Muscle of leg (tissue), 11 donors: ENCODE measurements around the gene RFX7. TPM values are rescaled to one million over a fixed set of nuclear protein-coding genes. Genes with fewer than 3 reads are reported as not detected.

ENCODE experiments used
- DNase-seq: peaks from one replicate; pipeline ENCODE4 v3.0.0; 2013
- H3K27ac ChIP-seq: one replicate; pipeline ENCODE4 v1.5.1; 2013; ENCODE audit warnings: mild to moderate bottlenecking, low read length, control low read depth
- H3K27me3 ChIP-seq: one replicate; pipeline ENCODE4 v1.6.1; 2013; ENCODE audit warnings: low read length; ENCODE audit not compliant: control insufficient read depth, insufficient read depth
- H3K36me3 ChIP-seq: one replicate; pipeline ENCODE4 v1.6.1; 2013; ENCODE audit warnings: low read length; ENCODE audit not compliant: control insufficient read depth, insufficient read depth
- H3K4me1 ChIP-seq: one replicate; pipeline ENCODE4 v1.6.1; 2013; ENCODE audit warnings: low read length; ENCODE audit not compliant: control insufficient read depth, insufficient read depth
- H3K4me3 ChIP-seq: one replicate; pipeline ENCODE4 v1.5.1; 2013; ENCODE audit warnings: low read length, control low read depth
- H3K9me3 ChIP-seq: replicated peaks from 2 replicates; pipeline ENCODE4 v1.6.1; 2013; ENCODE audit warnings: low read depth, low read length; ENCODE audit not compliant: control insufficient read depth
- WGBS: methylation state at CpG from one replicate; pipeline ENCODE4 v1.1.5; 2013; ENCODE audit warnings: missing lambda C conversion rate; ENCODE audit not compliant: insufficient coverage; 5-methylcytosine and 5-hydroxymethylcytosine counted together
- polyA plus RNA-seq, 8 donors: library from polyadenylated mRNA; unstranded; fragments of 120-200 nt; gene quantifications; one replicate each; pipeline versions ENCODE4 v1.2.1 to v1.2.3, GENCODE V29; 2013; ENCODE audit warnings: inconsistent platforms in 1 of 8, low replicate concordance in 1 of 8; ENCODE audit not compliant: insufficient read length in 8 of 8, insufficient read depth in 1 of 8
- total RNA-seq: library from RNA; stranded (reverse); fragments of 120-200 nt; gene quantifications from one replicate; pipeline ENCODE4 v1.2.4, GENCODE V29; 2013

Gene RFX7
- total and polyA plus RNA-seq, 9 donors, result 6.1 to 14.5 (median 11.0) TPM

- H3K4me3 ChIP-seq, result peak overlapping the region; percentile 56
- no peaks in the 10 kb centered on the region for H3K27me3 ChIP-seq
- no peaks in the 10 kb centered on the region for H3K36me3 ChIP-seq
- WGBS, result 0% methylated on average over 1 of the region's 10 CpGs
- H3K27ac ChIP-seq, result peak overlapping the region; percentile 33
- H3K9me3 ChIP-seq, result no peaks in the 10 kb centered on the region
- DNase-seq, result peak; percentile 61
- H3K4me1 ChIP-seq, result peaks cover 12% of the 10 kb centered on the region
Measured at GRCh38 chr15:56244811-56245576, 1.3 kb upstream of the RFX7 start.

DNA sequence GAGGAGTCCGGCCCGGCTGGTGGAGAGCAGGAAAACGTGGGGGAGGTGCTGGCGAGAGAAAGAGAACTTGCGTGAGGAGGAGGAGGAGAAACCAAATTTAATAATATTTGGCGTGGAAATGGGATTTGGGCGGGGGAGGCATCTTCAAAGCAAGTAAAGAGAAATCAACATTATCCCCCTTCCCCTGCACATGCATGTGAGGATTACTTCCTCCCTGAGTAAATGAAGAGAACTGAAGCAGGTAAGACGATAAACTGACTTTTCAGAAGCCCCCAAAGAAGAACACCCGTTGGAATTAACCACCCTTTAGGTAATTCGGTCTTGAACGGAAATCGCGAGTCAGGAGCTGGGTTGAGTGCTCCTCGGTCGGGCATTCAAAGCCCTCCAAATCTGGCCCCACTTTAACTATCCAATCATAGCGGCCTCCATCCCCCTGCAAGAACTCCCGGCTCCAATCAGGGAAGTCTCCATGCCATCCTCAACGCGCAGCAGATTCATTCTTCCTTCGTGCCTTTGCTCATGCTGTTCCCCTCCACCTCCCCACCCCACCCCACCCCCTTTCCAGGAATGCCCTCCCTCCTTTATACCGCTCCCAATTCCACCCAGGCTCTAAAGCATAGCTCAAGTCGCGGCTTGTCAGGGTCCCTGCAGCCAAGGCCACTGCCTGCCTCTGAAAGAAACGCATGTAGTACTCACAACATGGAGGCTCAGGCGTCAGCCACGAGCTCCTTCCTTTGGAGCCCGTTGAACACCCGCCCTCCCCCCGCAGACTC is 545 bp upstream of the RFX7 start:
- Histone ChIP-seq H3K4me3 (peak overlapping the region; percentile 56), H3K36me3 (no peaks in the 10 kb centered on the region), H3K27ac (peak overlapping the region; percentile 74), H3K9me3 (no peaks in the 10 kb centered on the region), H3K27me3 (no peaks in the 10 kb centered on the region), H3K4me1 (peaks cover 12% of the 10 kb centered on the region)
- peak; percentile 81 for DNase-seq
- 2% methylated on average over 18 of the region's 29 CpGs for WGBS

DNA sequence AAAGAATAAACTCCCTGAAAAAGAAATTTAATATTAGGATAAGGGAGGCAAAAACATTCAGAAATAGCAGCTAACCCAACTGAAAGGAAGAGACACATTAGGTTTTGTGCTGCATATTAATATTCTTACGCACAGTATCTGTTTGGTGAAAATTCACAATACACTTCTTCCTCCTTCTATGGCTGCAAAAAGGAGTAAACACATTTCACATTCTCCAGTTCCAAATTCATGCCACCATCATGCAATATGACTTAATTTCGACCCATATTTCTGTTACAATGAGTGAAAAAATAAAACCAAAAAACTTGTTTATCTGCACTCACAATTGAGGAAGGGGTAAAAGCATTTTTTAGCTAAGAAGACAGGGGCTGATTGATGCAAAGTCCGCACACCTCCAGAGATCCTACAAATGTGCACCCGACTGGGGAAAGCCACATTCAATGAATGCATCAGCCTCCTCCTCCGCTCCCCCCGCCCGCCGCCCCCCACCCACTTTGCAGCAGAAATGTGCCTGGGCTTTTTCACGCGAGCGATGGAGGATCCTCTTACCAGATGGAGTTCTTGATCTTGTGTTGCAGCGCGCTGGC is 1.0 kb downstream of the RFX7 start:
- DNase-seq, result no peak
- no peaks in the 10 kb centered on the region for H3K36me3 ChIP-seq
- peaks cover 12% of the 10 kb centered on the region for H3K4me1 ChIP-seq
- peak overlapping the region; percentile 63 for H3K4me3 ChIP-seq
- no peaks in the 10 kb centered on the region for H3K9me3 ChIP-seq
- peak overlapping the region; percentile 83 for H3K27ac ChIP-seq
- WGBS, result 0% methylated on average over 5 of the region's 13 CpGs
- no peaks in the 10 kb centered on the region for H3K27me3 ChIP-seq

DNA sequence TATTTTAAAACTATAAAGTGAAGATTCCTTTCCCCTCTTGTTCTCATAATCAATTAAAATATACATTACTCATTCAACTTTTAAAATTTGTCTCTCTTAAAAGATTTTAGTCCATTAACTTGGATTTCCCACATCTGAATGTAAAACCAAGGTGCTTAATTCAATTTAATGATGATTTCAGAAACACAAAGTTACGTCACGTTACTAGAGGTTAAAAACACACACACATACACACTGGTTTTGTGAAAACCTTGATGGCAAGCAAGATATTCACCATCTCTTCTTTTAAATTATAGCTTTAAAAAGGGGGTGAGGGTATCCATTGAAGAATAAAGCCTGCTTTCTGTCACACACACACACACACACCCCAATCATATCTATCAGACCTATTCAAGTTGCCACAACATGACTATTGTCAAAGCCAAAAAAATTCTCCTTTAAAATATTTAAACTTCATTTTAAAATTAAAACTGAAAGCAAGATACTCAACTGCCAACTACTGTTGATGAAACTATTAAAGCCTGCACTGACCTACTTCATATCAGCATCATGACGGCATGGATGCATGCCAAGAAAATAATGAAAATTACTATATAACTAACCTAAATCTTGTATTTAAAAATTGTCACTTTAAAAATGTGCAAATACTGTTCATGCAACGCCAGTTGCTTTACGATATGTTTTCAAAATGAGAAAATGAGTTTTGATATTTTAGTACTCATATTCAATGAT is 2.1 kb downstream of the RFX7 start:
- no peak overlapping the region for H3K27ac ChIP-seq
- H3K4me1 ChIP-seq, result peaks cover 12% of the 10 kb centered on the region
- H3K4me3 ChIP-seq, result peak overlapping the region; percentile 12
- H3K9me3 ChIP-seq, result no peaks in the 10 kb centered on the region
- no peaks in the 10 kb centered on the region for H3K36me3 ChIP-seq
- no CpG with 5 or more reads among the region's 5 CpGs for WGBS
- no peaks in the 10 kb centered on the region for H3K27me3 ChIP-seq
- peak; percentile 17 for DNase-seq

- Histone ChIP-seq H3K4me3 (no peak overlapping the region), H3K27me3 (no peaks in the 10 kb centered on the region), H3K27ac (no peak overlapping the region), H3K36me3 (no peaks in the 10 kb centered on the region), H3K4me1 (peaks cover 9% of the 10 kb centered on the region), H3K9me3 (no peaks in the 10 kb centered on the region)
- DNase-seq, result no peak
Measured at GRCh38 chr15:56240390-56240789, 3.3 kb downstream of the RFX7 start.

DNA sequence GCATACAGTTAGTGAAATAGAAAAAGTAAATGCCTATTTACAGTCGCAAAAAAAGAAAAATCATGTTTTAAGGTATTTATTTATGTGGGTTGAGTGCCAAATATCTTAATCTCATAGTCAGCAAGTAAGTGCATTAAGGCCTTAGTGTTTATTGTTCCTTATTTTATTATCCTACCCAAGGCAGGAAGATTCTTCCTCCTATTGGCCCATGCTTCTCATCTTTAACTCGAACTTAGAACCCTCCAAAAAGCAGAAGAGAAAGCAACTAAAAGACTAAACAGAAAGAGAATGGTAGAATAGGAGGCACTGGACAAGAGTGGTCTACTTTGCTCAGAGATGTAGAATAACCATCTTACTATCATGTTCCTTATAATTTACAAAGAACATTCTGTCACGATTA is 7.5 kb downstream of the RFX7 start:
- H3K4me1 ChIP-seq, result no peaks in the 10 kb centered on the region
- peaks cover 10% of the 10 kb centered on the region for H3K36me3 ChIP-seq
- no CpG with 5 or more reads among the region's 3 CpGs for WGBS
- no peaks in the 10 kb centered on the region for H3K27me3 ChIP-seq
- no peak overlapping the region for H3K27ac ChIP-seq
- no peak overlapping the region for H3K4me3 ChIP-seq
- peaks cover 18% of the 10 kb centered on the region for H3K9me3 ChIP-seq
- DNase-seq, result no peak

- WGBS, result no CpG with 5 or more reads among the region's 4 CpGs
- H3K27me3 ChIP-seq, result no peaks in the 10 kb centered on the region
- peaks cover 24% of the 10 kb centered on the region for H3K9me3 ChIP-seq
- H3K4me3 ChIP-seq, result no peak overlapping the region
- no peaks in the 10 kb centered on the region for H3K4me1 ChIP-seq
- no peak overlapping the region for H3K27ac ChIP-seq
- peaks cover 11% of the 10 kb centered on the region for H3K36me3 ChIP-seq
- DNase-seq, result no peak
Measured at GRCh38 chr15:56234804-56235203, 8.9 kb downstream of the RFX7 start.

DNA sequence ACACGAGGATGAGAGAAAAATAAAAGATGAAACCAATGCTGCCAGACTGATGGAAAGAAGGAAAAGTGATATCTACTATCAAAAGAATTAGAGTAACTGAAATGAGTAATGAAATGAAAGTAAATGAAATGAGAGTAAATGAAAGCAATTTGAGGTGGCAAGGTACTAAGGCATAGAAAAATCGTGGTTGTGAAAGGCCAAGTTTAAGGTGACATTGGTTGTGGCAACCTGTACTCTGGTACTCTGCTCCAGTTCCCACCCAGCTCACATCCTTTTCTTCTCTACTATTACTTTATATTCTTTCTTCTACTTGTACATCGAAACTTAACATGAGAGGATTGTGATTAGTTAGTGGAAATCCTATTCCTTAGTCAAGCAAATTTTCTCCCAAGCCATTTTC is 10.1 kb downstream of the RFX7 start:
- H3K36me3 ChIP-seq, result peaks cover 11% of the 10 kb centered on the region
- no peaks in the 10 kb centered on the region for H3K4me1 ChIP-seq
- no peak overlapping the region for H3K27ac ChIP-seq
- no peak overlapping the region for H3K4me3 ChIP-seq
- peaks cover 35% of the 10 kb centered on the region for H3K9me3 ChIP-seq
- no peaks in the 10 kb centered on the region for H3K27me3 ChIP-seq
- DNase-seq, result no peak
- no CpG with 5 or more reads among the region's 3 CpGs for WGBS

- H3K27ac ChIP-seq, result no peak overlapping the region
- WGBS, result 100% methylated on average over 1 of the region's 3 CpGs
- peaks cover 44% of the 10 kb centered on the region for H3K9me3 ChIP-seq
- H3K4me1 ChIP-seq, result no peaks in the 10 kb centered on the region
- H3K27me3 ChIP-seq, result no peaks in the 10 kb centered on the region
- DNase-seq, result no peak
- no peak overlapping the region for H3K4me3 ChIP-seq
- peaks cover 11% of the 10 kb centered on the region for H3K36me3 ChIP-seq
Measured at GRCh38 chr15:56232058-56232457, 11.6 kb downstream of the RFX7 start.

DNA sequence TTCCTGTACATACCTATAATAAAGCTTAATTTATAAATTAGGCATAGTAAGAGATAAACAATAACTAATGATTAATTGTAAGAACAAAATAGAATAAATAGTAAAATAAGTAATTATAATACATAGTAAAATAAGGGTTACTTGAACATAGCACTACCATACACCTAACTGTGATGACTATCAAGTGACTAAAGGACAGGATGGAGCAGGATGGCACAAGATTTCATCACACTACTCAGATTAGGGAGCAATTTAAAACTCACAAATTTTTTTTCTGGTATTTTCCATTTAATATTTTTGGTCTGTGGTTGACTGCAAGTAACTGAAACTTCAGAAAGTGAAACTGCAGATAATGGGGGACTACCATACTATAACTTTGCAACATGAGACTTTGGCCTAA is 14.8 kb downstream of the RFX7 start:
- Histone ChIP-seq H3K27ac (no peak overlapping the region), H3K4me1 (no peaks in the 10 kb centered on the region), H3K4me3 (no peak overlapping the region), H3K36me3 (peaks cover 11% of the 10 kb centered on the region), H3K9me3 (peaks cover 44% of the 10 kb centered on the region), H3K27me3 (no peaks in the 10 kb centered on the region)
- no peak for DNase-seq
